K562 (cell line): ENCODE results near the gene TP73. TPM values are rescaled to one million over a fixed set of nuclear protein-coding genes. Genes with fewer than 3 reads are reported as not detected.
A peak's percentile ranks its signal among the peaks of the same experiment; 100 is the strongest.

Source experiments
- BRD9 ChIP-seq: fragments of 450-650 bp; IDR thresholded peaks from 2 replicates; pipeline ENCODE4 v1.6.1; 2018; ENCODE audit warnings: low read depth; ENCODE audit not compliant: partially characterized antibody
- E4F1 ChIP-seq: fragments of 250-450 bp; sonication (Bioruptor Pico); IDR thresholded peaks from 2 replicates; pipeline ENCODE4 v1.5.0; 2021; ENCODE audit warnings: mild to moderate bottlenecking, borderline replicate concordance
- EP400 ChIP-seq: fragments of 450-650 bp; IDR thresholded peaks from 2 replicates; pipeline ENCODE4 v1.6.1; 2017; ENCODE audit warnings: antibody characterized with exemption, mild to moderate bottlenecking, moderate library complexity
- FOS ChIP-seq: IDR thresholded peaks from 3 replicates; pipeline ENCODE4 v1.6.1; 2011; ENCODE audit not compliant: insufficient read length; ENCODE audit errors: extremely low read depth
- GABPB2 ChIP-seq: fragments of 250-450 bp; sonication (Bioruptor Pico); conservative IDR thresholded peaks from 2 replicates; pipeline ENCODE4 v1.5.1; 2021; ENCODE audit warnings: mild to moderate bottlenecking
- HDAC6 ChIP-seq: IDR thresholded peaks from 2 replicates; pipeline ENCODE4 v1.6.1; 2012; ENCODE audit warnings: low read depth, mild to moderate bottlenecking, control low read depth, inconsistent platforms, low read length, moderate library complexity
- HNRNPH1 ChIP-seq: fragments of 200-400 bp; formaldehyde crosslinking; optimal IDR thresholded peaks from 2 replicates; pipeline ENCODE3; 2017; ENCODE audit warnings: low read depth, mild to moderate bottlenecking, low read length, moderate library complexity
- JUND ChIP-seq, 2 experiments: IDR thresholded peaks; 2 replicates in 1 of 2; 3 replicates in 1 of 2; pipeline ENCODE4 v1.6.1; 2011; ENCODE audit warnings: borderline replicate concordance in 2 of 2, low read depth in 2 of 2, low read length in 2 of 2, improper control_type of control experiment in 1 of 2, missing biosample characterization in 1 of 2, missing genetic modification characterization in 1 of 2, missing genetic modification reagents in 1 of 2
- KDM2B ChIP-seq: fragments of 250-450 bp; sonication (Bioruptor Pico); IDR thresholded peaks from 2 replicates; pipeline ENCODE4 v1.8.0; 2021; ENCODE audit warnings: mild to moderate bottlenecking, moderate library complexity
- MTF1 ChIP-seq: fragments of 250-450 bp; sonication (Bioruptor Pico); IDR thresholded peaks from 2 replicates; pipeline ENCODE4 v1.9.0; 2021; ENCODE audit warnings: moderate library complexity, mild to moderate bottlenecking, inconsistent platforms, borderline replicate concordance
- PHF8 ChIP-seq: fragments of 200-600 bp; sonication (generic); IDR thresholded peaks from 2 replicates; pipeline ENCODE4 v1.6.1; 2012; ENCODE audit warnings: mixed run types, mild to moderate bottlenecking, inconsistent platforms, low read length, moderate library complexity, borderline replicate concordance
- RB1 ChIP-seq: fragments of 450-650 bp; IDR thresholded peaks from 2 replicates; pipeline ENCODE4 v1.6.1; 2017; ENCODE audit warnings: low read depth, mild to moderate bottlenecking
- RBM22 ChIP-seq: fragments of 200-400 bp; formaldehyde crosslinking; IDR thresholded peaks from 2 replicates; pipeline ENCODE4 v1.6.1; 2018; ENCODE audit warnings: low read length, low read depth; ENCODE audit not compliant: poor library complexity, severe bottlenecking
- SNIP1 ChIP-seq: fragments of 450-650 bp; IDR thresholded peaks from 2 replicates; pipeline ENCODE4 v1.7.1; 2017; ENCODE audit warnings: low read depth, mild to moderate bottlenecking
- polyA plus RNA-seq, 8 experiments: library from polyadenylated mRNA; depleted of rRNA in 4 of 8; stranded (reverse) in 5 of 8; unstranded in 3 of 8; fragments of >200 nt; fragmentation: Nextera tagmentation in 2 of 8; fragmentation: Illumina TruSeq in 1 of 8; extraction: Ambion mirVana in 2 of 8; extraction: Trizol in 1 of 8; gene quantifications; 2 replicates each; pipeline versions ENCODE4 v1.2.1 to v1.2.3, GENCODE V29; 2011 to 2014; ENCODE audit warnings: inconsistent platforms in 1 of 8, missing spikeins in 1 of 8
- total RNA-seq, 7 experiments: library from RNA; depleted of rRNA in 6 of 7; stranded (reverse); fragments of >200 nt in 6 of 7; fragmentation: Illumina TruSeq in 2 of 7; extraction: Trizol in 2 of 7; gene quantifications; 2 replicates each; pipeline versions ENCODE4 v1.2.1 to v1.2.3, GENCODE V29; 2011 to 2021; ENCODE audit warnings: low replicate concordance in 1 of 7
- TF ChIP-seq, protein P1 (sequence below): fragments of 200-800 bp; sonication (Bioruptor generic); IDR thresholded peaks from 2 replicates; pipeline ENCODE4 v1.6.1; 2016; ENCODE audit warnings: missing genetic modification characterization, missing compliant biosample characterization
- TF ChIP-seq, protein P2 (sequence below), 2 experiments: IDR thresholded peaks in 1 of 2; conservative IDR thresholded peaks in 1 of 2; 2 replicates each; pipeline ENCODE4 v1.6.1; 2016; ENCODE audit warnings: low read depth in 2 of 2, mild to moderate bottlenecking in 1 of 2, missing compliant biosample characterization in 1 of 2, missing genetic modification characterization in 1 of 2, moderate library complexity in 1 of 2

The TP73 gene
- total and polyA plus RNA-seq, 9 of the 15 experiments (the other 6 are each of a cell fraction or from before 2014, with no cell fraction given) = 0.07 to 1.6 (median 0.40) TPM; not detected in 2

DNA sequence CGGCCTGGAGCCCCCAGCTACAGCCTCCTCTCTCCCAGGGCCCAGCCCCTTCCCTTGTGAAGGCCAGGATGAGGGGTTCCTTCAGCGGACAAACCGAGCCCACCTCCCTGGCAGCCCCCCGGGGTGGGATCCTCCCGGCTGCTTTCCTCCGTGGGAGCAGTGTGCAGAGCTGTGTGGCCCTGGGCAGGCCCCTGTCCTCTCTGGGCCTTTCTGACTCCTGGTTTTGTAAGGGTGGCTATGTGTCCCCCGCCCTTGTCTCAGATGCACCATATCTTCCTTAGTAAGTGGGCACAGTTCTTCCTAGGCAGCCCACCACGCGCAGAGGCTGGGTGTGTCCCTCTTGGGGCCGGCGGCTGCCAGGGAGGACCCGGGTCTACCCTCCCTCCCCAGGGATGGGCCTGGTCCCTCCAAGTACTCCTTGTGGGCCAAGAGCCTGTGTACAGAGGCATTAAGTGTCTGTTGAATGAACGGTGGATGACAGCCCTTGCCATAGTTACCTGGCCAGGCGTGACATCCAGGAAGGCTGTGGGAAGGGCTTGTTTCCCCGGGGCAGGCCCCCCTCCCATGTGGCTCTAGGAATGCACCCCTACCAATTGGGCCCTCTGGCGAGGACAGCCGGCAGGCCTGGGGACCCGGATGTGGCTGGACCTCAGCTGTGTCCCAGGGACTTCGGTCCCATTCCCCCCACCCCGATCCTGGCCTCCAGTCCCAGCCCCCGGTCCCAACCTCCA, 124.1 kb downstream of the TP73 start (continued):
- TF ChIP-seq, protein P1, sequence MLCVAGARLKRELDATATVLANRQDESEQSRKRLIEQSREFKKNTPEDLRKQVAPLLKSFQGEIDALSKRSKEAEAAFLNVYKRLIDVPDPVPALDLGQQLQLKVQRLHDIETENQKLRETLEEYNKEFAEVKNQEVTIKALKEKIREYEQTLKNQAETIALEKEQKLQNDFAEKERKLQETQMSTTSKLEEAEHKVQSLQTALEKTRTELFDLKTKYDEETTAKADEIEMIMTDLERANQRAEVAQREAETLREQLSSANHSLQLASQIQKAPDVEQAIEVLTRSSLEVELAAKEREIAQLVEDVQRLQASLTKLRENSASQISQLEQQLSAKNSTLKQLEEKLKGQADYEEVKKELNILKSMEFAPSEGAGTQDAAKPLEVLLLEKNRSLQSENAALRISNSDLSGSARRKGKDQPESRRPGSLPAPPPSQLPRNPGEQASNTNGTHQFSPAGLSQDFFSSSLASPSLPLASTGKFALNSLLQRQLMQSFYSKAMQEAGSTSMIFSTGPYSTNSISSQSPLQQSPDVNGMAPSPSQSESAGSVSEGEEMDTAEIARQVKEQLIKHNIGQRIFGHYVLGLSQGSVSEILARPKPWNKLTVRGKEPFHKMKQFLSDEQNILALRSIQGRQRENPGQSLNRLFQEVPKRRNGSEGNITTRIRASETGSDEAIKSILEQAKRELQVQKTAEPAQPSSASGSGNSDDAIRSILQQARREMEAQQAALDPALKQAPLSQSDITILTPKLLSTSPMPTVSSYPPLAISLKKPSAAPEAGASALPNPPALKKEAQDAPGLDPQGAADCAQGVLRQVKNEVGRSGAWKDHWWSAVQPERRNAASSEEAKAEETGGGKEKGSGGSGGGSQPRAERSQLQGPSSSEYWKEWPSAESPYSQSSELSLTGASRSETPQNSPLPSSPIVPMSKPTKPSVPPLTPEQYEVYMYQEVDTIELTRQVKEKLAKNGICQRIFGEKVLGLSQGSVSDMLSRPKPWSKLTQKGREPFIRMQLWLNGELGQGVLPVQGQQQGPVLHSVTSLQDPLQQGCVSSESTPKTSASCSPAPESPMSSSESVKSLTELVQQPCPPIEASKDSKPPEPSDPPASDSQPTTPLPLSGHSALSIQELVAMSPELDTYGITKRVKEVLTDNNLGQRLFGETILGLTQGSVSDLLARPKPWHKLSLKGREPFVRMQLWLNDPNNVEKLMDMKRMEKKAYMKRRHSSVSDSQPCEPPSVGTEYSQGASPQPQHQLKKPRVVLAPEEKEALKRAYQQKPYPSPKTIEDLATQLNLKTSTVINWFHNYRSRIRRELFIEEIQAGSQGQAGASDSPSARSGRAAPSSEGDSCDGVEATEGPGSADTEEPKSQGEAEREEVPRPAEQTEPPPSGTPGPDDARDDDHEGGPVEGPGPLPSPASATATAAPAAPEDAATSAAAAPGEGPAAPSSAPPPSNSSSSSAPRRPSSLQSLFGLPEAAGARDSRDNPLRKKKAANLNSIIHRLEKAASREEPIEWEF (CRISPR knock-in tag) = no peak
- TF ChIP-seq JUND (IDR thresholded peaks at IDR 0.05; ENCODE audit: borderline replicate concordance, low read depth, low read length) = no peak
- no peak for TF ChIP-seq JUND (tag; IDR thresholded peaks at IDR 0.05; ENCODE audit: borderline replicate concordance, low read depth, low read length)
- TF ChIP-seq SNIP1 = no peak
- no peak for TF ChIP-seq RB1
- 0 out of 2 replicates have a peak, but pooled peaks have one; percentile 52 for TF ChIP-seq E4F1 (CRISPR knock-in tag)
- TF ChIP-seq PHF8 = no peak
- 0 out of 2 replicates have a peak, but pooled peaks have one; percentile 19 for TF ChIP-seq MTF1 (CRISPR knock-in tag)
- peak; percentile 62 for TF ChIP-seq BRD9
- TF ChIP-seq KDM2B (CRISPR knock-in tag) = no peak
- TF ChIP-seq EP400 = no peak
- TF ChIP-seq FOS = no peak
- TF ChIP-seq, protein P2, sequence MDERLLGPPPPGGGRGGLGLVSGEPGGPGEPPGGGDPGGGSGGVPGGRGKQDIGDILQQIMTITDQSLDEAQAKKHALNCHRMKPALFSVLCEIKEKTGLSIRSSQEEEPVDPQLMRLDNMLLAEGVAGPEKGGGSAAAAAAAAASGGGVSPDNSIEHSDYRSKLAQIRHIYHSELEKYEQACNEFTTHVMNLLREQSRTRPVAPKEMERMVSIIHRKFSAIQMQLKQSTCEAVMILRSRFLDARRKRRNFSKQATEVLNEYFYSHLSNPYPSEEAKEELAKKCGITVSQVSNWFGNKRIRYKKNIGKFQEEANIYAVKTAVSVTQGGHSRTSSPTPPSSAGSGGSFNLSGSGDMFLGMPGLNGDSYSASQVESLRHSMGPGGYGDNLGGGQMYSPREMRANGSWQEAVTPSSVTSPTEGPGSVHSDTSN (CRISPR knock-in tag; IDR thresholded peaks at IDR 0.05; ENCODE audit: low read depth) = no peak
- TF ChIP-seq, protein P2 (tag; conservative IDR thresholded peaks at IDR 0.05; ENCODE audit: low read depth) = no peak
- TF ChIP-seq GABPB2 (CRISPR knock-in tag) = no peak
- TF ChIP-seq HNRNPH1 = no peak
- no peak for TF ChIP-seq RBM22
- no peak for TF ChIP-seq HDAC6
